CD4-positive, alpha-beta T cell treated with Interleukin-17A for 4 hours (primary cell): Measurements from ENCODE around the gene RIN3.

Experiments used
- DNase-seq: peaks from one replicate; pipeline ENCODE4 v3.0.0-alpha.2; 2020; ENCODE audit warnings: mixed read lengths

RIN3 gene

DNA sequence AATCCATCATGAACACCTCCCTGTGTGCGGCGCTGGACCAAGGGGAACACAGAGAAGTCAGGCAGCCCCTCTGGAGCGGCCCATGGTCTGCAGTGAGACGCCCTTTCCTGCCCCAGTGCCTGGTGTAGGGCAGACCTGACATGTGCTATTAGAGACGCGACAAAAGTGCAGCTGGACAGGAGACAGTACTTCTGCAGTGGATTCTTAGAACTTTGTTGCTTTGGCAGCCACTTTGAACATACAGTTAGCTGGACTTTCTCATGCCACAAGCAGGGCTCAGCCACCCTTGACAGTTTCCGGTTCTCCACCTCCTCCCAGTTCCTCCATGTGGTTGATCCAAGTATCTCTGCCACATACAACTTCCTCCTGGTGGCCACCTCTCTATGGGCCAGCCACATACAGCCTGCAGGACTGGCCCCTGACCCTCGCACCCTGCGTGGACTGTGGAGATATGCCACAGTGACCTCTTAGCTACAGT lies 188.9 kb downstream of the RIN3 start:
- DNase-seq: no peak

DNA sequence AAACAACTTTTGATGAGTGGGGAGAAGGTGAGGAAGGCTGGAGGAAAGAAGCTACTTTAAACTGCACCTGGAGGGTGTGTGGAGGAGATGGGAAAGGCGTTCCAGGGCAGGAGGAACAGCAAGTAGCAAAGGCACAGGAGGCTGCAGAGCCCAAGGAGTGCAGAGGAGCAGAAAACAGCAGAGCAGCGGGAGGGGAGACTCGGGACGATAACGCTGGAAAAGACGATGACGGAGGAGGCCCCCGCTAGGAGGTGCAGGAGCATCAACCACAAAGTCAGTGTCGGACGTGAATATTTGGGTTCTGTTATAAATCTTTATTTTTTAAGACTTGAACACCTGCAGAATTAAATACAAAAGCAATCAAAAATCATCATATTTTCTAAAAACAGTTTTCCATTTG lies 189.9 kb downstream of the RIN3 start:
- DNase-seq: no peak

DNA sequence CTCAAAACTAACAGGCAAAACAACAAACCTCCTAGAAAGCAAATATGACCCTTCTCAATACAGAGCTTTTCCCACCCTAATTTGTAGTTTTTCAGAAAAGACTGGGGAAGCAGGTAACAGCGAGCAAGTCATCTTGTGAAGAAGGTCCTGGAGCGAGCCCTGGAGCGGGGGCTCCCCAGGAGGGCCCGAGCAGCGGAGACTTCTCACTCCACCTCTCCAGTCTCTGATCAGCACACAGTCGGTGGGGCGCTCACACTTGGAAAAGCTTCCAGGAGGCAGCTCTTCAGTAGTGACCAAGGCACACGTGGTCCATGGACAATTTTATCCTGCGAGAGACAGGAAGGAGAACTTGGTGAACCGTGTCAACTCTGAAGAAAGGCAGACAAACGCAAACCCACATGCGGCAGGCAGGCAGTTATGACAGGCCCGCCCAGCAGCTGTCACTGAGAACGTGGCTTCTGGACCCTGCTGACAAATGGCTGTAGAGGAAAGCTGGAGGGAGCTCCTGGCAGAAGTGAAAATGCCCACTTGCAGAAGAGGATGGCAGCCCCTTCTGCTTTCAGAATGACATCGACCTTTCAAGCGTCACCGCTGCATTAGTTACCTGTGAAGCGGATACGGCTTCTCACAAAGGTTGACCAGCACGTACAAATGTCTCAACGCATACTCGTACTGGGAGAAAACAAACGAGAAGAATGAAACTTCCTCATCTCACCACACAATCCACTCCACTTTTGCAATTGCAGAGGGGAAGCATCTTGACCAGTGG lies 190.6 kb downstream of the RIN3 start:
- no peak for DNase-seq

DNA sequence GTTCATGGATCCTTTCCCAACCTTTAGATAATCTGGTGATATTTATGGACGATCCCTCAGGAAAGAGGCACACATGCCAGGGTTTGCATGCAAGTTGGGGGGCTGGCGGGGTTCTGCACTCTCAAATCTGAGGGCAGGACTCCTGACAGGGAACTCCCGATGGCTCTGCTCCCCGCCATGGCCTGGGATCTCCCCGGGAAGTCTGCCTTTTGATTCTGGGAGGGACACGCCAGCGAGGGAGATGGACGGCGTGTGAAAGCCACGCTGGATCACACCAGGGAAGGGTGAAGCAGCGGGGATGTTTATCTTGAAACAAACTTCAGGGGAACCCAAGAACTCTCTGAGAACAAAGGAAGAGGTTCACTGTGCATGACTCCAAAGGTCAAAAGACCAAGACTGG lies 191.2 kb downstream of the RIN3 start:
- no peak for DNase-seq

DNA sequence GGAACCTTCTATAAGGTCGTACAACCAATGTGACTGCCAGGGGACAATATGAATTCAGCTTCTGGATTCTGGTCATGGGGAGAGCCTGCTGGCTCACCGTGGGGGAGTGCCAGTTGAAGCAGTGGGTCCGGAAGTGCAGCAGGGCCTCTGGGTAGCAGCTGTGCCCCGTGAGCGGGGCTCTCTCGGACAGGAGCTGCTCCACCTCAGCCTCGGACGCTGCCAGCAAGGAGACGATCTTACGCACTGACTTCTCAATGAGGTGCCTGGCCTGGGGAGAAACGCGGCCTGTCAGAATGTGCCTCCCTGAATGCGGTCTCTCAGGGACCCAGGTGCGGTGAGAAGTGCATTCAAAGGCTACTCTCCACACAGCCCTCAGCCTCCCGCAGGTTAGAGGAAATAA lies 192.8 kb downstream of the RIN3 start:
- no peak for DNase-seq

DNA sequence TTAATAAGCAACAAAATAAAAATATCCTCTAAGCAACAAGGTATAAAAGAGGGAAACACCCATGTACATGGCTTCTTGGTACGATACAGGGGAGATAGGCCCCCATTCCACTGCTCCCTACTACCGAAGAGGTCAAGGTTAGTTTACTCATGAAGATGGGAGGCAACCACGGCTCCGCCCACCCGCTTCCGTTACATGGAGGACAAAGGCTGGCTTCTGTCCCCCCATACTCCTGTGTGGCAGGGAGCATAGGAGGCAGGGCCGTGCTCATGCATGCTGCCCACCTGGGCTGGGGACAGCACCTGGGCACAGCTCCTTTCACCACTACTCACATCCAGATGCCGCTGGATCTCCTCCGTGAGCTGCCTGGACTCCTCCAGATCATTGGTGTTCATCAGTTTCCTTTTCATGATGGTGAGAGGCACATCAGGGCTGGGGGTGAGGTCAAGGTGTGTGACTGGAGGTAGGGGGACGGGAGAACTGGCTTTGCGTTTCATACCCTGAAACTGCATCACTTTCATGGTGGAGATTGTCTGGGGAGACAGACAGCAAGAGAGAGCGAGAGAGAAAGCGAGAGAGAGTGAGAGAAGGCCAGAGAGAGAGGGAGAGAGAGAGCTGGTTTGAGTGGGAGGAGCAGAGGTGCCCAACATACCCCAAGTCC lies 195.9 kb downstream of the RIN3 start:
- no peak for DNase-seq

DNA sequence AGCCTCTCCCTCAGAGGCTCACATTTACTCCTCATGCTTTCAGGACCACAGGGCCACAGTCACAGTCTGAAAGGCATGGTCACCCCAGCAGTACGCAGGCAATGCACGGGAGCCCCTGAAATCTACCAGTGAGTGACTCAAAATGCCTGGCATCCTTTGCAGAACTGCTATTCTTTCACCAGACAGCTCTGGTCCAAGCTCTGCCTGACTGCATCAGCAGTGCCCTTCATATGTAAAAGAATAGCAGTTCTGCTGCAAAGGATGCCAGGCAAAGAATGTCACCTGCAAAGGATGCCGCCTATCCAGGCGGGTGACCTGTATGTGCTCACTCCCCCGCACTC lies 196.4 kb downstream of the RIN3 start:
- DNase-seq: no peak

DNA sequence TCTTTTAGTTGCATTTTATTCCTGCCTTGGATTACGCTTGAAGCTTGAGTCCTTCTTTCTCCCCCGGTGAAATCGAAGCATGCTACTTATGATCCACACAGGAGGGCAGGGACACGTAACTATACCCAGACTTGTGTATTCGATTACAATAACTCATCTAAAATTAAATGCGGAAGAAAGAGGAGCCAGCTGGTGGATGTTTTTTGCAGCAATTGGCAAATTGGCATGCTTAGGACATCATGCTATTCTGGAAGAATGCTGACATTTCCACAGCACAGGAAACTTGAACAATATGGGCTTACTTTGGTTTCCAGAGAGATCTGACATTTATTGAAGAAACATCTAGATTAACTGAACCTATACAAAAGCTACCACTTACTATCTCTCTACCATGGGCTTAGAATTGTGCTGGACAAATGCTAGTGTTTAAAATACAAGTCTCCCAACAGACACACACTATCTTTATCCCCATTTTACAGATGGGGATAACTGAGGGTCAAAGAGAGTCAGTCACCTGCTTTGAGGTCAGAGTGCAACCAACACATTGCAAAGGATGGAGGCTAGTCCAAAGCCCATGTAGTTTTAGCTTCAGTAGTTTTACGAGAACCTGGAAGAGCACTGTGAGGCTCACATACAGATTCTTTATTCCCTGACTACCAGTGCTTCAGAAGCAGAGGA lies 198.5 kb downstream of the RIN3 start:
- no peak for DNase-seq

DNA sequence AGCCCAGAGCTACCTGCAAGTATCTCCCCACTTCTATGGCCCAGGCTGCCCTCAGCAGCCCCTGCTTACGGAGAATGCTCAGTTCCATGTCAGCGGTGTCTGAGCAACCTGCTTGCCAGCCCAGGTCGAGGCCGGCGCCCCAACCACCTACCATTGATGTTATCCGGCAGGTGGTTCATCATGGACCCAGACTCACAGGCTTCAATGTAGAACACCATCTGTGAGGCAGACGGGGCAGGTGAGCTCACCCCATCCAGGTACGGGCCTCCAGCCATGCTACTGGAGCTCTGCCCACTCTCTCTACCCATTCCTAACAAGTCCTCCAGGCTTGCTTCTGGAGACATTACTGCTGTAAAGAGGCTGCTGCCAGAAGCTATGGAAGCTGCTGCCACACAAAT lies 199.1 kb downstream of the RIN3 start:
- DNase-seq: no peak

DNA sequence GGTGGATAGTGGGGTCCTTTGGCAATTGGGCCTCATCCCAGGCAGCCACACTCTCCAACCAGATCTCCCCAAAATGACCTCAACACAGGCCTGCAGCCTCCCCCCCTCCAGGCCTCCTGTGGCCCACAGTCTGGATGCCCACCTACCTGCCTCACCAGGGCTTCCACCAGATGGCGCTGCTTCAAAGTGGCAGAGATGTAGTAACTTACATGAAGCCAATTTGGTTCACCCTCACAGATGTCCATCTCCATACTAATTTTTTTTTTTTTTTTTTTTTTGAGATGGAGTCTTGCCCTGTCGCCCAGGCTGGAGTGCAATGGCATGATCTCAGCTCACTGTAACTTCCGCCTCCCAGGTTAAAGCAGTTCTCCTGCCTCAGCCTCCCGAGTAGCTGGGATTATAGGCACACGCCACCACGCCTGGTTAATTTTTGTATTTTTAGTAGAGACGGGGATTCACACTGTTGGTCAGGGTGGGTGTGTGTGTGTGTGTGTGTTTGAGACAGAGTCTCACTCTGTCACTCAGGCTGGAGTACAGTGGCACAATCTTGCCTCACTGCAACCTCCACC lies 201.2 kb downstream of the RIN3 start:
- DNase-seq: peak; percentile 88

DNA sequence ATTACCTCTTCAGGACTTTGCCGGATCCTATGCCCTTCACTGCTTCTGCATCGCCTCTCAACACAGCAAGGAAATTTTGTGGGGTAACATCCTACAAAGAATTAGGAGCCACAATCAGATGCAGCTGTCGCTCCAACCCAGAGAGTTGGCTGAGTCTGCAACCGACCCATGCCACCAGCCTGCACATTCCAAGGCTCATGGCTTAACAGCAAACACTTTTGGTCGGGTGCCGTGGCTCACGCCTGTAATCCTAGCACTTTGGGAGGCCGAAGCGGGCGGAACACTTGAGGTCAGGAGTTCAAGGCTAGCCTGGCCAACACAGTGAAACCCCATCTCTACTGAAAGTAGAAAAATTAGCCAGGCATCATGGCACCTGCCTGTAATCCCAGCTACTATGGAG lies 202.6 kb downstream of the RIN3 start:
- DNase-seq: no peak

DNA sequence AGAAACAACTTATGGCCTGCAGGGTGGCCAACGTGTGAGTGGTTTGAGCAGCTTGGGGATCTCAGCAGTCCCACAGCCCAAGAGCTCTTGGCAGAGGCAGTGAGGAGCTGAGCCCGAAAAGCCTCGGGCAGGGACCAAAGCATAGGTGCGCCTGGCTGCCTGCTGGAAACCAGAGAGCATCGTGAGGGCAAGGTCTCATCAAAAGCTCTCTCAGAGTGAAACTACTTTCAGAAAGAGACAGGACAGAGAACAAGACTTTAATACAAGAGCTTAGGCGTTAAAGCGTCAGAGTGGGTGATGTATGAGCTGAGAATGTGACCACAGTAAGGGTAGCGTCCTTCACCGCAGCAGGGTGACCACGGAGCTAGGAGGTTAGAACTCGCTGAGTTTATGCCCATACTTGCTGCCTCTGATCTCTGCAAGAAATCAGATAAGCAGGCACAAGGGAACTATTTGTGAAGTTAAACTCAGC lies 204.0 kb downstream of the RIN3 start:
- DNase-seq: no peak

DNA sequence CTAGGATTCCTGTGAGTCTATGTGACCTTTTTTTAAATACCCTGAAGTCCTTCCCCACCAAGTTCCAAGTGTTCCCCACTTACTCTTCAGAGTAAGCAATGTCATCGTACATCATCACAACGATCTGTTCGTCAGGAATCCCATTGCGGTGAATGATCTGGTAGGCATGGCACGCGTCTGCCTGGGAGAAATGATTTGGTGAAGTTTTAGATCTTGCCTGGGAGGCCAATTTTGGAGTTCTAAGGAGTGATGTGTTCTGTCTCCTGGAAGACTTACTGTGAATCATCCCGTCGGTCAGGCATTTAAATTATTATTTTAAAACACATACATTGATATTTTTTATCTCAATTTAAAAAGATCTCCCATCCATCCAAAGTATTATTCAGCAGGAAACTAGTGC lies 205.1 kb downstream of the RIN3 start:
- DNase-seq: no peak

DNA sequence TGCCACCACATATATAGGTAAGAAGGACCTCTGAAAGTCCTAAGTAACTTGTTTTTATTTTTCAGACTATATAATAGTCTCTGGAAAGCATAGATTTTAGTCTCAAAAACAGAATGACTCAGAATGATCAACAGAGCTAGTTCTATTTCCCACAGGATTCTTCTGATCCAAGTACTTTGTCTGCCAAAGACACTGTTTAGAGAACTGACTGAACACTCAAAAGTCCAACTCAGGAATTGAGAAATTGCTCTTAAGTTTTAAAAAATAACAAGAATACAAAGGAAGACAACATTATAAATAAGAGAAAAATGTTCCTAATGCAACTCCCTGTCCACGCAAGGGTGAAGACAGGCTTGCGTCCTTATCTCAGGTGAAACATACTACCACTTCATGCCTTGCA lies 205.8 kb downstream of the RIN3 start:
- DNase-seq: no peak

DNA sequence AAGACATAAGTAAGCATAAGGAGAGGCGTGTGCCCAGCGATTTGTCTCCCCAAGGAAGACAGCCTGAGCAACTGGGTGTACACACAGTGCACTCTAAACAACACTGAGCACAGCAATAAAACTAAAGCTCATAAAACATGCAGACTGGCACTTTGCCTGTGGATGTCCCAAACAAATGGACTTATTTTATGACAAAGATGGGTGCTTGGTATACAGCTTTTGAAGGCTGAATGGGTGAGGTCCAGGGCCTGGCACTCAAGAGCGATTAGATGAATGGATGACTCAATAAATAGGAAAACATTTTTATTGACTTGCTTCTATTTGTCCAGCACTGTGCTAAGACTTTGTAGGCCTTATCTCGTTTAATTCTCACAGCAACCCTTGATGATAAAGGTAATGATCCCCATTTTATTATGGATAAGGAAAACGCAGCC lies 206.3 kb downstream of the RIN3 start:
- DNase-seq: no peak

DNA sequence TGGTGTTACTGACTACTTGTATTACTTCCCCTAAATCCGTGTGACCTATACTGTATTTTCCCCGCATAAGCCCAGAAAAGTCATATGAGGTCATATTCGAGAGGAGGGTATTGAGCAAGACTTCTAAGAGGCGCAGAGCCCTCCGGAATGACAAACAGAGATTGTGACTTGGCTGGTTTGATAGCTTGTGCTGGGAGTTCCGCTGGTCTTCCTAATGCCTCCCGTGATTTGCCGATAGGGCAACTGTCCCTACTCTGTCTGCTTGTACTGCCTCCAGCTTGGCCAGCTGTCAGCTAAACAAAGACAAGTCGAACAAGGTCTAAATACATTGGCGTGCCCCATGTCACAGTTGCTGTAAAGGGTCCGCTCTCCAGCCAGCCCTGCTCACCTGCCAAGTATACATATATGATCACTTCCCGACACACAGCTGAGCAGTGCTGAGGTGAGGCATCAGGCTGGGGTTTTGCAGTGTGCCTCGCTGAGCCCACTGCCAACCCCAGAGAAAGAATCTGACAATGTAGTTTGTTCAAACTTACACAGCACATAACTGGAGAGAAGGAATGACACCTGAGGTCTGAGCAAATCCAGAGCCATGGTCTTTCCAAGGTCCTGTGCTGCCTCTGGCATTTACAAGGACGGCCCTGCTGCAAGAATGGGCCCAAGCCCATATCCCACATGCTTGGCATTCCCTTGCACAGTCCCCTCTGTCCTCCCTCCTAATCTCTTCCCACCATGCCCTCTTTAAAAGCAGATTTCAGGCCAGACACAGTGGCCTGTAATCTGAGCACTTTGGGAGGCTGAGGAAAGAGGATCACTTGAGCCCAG lies 211.1 kb downstream of the RIN3 start:
- no peak for DNase-seq

DNA sequence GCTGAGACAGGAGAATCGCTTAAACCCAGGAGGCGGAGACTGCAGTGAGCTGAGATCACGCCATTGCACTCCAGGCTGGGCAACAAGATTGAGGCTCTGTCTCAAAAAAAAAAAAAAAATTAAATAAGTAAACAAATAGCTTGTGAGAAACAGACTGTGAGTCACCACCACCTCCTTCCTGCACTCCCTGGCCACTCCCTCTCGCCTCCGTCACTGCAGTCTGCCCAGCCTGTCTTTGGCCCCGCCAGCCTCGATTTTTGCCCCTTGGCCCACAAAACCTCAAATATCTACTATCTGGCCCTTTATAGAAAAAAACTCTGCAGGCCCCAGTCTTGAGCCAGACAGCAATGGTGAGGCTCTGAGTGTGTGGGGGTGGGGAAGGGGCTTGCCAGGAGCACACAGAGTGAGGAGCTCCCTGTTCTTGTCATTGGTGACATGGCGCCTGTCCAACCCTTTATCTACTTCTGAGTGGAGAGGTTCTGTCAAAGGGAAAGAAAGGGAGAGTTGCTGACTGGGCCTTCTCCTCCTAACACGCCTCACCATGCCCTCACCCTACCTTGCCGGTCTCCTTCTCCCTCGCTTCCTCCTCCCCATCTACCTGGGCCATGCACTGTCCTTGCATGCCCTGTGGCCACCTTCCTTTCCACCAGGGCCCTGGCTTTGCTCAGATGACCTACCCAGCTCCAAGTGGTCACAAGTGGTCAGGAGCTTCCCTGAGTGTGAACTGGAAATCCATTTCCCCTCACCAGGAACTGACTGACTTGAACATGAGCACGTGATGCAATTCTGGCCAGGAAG lies 212.8 kb downstream of the RIN3 start:
- DNase-seq: peak; percentile 45

DNA sequence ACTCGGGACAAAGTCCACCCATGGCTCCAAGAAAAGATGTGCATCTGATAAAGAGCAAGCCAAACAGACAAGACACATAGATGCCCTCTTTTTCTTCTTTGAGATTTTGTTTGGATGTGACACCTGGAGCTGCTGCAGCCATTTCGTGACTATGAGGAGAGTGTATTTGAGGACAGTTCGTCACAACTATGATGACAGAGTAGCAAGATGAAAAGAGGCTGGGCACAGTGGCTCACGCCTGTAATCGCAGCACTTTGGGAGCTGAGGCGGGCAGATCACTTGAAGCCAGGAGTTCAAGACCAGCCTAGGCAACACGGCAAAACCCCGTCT lies 213.3 kb downstream of the RIN3 start:
- no peak for DNase-seq

DNA sequence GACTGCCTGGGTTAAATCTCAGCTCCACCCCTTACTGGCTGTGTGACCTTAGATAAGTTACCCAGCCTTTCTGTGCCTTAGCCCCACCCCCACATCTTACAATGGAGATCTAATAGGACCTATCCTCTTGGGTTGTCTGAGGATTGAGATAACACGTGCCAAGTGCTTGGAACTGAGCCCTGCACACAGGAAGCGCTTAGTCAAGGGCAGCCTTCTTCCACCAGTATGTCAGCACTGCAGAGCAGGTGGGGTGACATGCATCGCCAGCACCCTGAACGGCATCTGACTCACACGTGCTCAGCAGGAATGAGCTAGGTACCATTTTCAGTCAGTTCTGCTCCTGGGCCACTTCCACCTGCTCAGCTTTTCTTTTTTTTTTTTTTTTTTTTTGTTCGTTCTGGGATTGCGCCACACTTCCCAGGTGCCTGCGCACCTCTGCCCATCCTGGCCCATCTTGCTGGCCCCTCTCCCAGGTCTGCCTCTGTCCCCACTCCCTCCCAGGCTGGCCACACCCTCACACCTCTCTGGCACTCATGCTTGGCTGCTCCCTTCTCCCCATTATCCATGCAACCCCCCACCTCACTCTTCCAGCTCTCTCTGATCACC lies 215.3 kb downstream of the RIN3 start:
- peak; percentile 18 for DNase-seq

DNA sequence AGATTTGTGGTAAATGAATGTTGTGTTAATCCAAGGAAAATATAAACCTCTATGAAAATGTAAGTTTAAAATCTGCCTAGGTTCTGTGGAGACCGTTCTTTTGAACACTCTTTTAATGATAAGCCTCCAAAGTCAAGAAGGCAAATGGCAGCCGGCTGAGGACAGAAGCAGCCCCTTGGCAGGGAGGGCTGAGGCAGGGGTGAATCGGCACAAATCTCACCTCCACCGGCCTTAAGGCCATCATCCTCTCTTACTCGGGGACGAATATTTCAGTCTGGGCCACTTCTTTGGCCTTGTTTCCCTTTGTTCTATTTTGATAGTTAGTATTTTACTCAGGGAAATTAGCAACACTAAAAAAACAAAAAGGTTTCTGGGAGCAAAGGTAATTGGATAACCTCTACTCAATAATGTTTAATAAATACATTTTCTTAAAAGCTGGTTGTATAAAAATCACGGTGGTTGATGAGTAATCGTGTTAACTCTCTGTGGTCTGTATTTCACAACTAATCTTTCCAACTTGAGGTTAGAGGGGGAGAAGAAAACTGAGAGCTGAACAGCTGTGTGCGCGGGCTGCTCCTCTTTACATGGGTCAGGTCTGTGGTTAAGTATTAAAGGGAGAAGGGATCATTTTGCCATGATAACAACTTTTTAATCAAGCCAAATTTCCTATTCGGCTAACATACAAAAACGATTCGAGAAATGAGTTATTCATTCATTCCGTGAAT lies 216.2 kb downstream of the RIN3 start:
- DNase-seq: no peak

DNA sequence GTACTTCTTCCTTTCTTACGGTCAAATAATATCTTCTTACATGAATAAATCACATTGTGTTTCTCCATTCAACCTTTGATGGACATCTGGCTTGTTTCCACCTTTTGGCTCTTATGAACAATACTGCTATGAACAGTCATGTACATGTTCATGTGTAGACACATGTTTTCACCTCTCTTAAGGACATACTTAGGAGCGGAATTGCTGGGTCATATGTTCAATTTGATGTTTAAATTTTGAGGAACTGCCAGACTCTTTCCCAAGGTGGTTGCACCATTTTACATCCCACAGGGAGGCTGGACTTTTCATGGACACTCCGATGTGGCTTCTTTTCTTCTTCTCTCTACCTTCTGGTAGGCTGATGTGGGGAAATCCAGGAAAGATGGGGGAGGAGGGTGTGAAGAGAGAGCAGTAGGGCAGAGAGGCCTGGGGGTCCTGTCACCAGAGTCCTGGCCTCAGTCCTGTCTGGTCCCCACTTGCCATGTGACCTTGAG lies 218.1 kb downstream of the RIN3 start:
- no peak for DNase-seq
